NCI-H1694 (cell line): ENCODE measurements around the gene ZNF804B.

Experiments
- DNase-seq: peaks from one replicate; lab custom pipeline; 2025; lab: John Stamatoyannopoulos, UW

Gene ZNF804B

GRCh38 chr7:88967432-88967831 lies 207.9 kb downstream of the ZNF804B start:
- DNase-seq = no peak

- DNase-seq = no peak
Observed at GRCh38 chr7:88969167-88969566, 209.7 kb downstream of the ZNF804B start.

- DNase-seq = no peak
Observed at GRCh38 chr7:88985295-88985694, 225.8 kb downstream of the ZNF804B start.

- no peak for DNase-seq
Observed at GRCh38 chr7:89001306-89001705, 241.8 kb downstream of the ZNF804B start.

- DNase-seq = no peak
Observed at GRCh38 chr7:89002981-89003956, 243.8 kb downstream of the ZNF804B start.

GRCh38 chr7:89012016-89012415 lies 252.5 kb downstream of the ZNF804B start:
- DNase-seq = no peak

- no peak for DNase-seq
Observed at GRCh38 chr7:89017695-89018094, 258.2 kb downstream of the ZNF804B start.

- DNase-seq = no peak
Observed at GRCh38 chr7:89021741-89022140, 262.2 kb downstream of the ZNF804B start.

- no peak for DNase-seq
Observed at GRCh38 chr7:89023206-89023605, 263.7 kb downstream of the ZNF804B start.

- no peak for DNase-seq
Observed at GRCh38 chr7:89023877-89024276, 264.4 kb downstream of the ZNF804B start.

GRCh38 chr7:89027781-89028180 lies 268.3 kb downstream of the ZNF804B start:
- DNase-seq = no peak

GRCh38 chr7:89028319-89028718 lies 268.8 kb downstream of the ZNF804B start:
- DNase-seq = no peak

GRCh38 chr7:89029864-89030263 lies 270.4 kb downstream of the ZNF804B start:
- DNase-seq = no peak

GRCh38 chr7:89041240-89041639 lies 281.7 kb downstream of the ZNF804B start:
- DNase-seq = no peak

GRCh38 chr7:89042940-89043339 lies 283.4 kb downstream of the ZNF804B start:
- DNase-seq = no peak

- no peak for DNase-seq
Observed at GRCh38 chr7:89049043-89049442, 289.5 kb downstream of the ZNF804B start.

GRCh38 chr7:89053130-89053529 lies 293.6 kb downstream of the ZNF804B start:
- DNase-seq = no peak

GRCh38 chr7:89054361-89054760 lies 294.9 kb downstream of the ZNF804B start:
- no peak for DNase-seq

- no peak for DNase-seq
Observed at GRCh38 chr7:89060234-89060633, 300.7 kb downstream of the ZNF804B start.

GRCh38 chr7:89064831-89065230 lies 305.3 kb downstream of the ZNF804B start:
- no peak for DNase-seq

GRCh38 chr7:89067048-89067447 lies 307.5 kb downstream of the ZNF804B start:
- no peak for DNase-seq

GRCh38 chr7:89072081-89072480 lies 312.6 kb downstream of the ZNF804B start:
- no peak for DNase-seq

- DNase-seq = no peak
Observed at GRCh38 chr7:89073776-89074175, 314.3 kb downstream of the ZNF804B start.

- DNase-seq = no peak
Observed at GRCh38 chr7:89077992-89078391, 318.5 kb downstream of the ZNF804B start.
